HG03460 (cell line): ENCODE data around the gene RGCC.

ENCODE experiments used
- ATAC-seq: cut with Tn5 transposase; IDR thresholded peaks from one replicate; pipeline ENCODE4 v1.9.1; 2021; ENCODE audit not compliant: unreplicated experiment

RGCC gene

DNA sequence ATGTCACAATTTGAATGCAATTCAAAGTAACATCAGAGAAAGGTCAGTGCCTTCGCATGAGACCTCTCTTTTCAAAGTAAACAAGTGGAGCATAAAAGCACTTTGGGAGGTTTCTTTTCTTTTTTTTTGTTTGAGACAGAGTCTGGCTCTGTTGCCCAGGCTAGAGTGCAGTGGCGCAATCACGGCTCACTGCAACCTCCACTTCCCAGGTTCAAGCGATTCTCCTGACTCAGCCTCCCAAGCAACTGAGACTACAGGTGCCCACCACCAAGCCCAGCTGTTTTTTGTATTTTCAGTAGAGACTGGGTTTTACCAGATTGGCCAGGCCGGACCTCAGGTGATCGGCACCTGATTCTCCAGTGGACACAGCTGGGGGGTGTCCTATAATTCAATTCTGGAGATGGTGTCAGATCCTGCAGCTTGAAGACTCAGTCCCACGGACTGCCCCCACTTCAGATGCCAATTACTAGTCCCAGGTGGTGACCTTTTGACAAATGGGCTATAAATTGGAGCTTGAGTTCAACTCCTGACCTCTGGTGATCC lies 57.6 kb downstream of the RGCC start:
- ATAC-seq, result no peak

- no peak for ATAC-seq
Measured at GRCh38 chr13:41515491-41516139, 58.3 kb downstream of the RGCC start.

DNA sequence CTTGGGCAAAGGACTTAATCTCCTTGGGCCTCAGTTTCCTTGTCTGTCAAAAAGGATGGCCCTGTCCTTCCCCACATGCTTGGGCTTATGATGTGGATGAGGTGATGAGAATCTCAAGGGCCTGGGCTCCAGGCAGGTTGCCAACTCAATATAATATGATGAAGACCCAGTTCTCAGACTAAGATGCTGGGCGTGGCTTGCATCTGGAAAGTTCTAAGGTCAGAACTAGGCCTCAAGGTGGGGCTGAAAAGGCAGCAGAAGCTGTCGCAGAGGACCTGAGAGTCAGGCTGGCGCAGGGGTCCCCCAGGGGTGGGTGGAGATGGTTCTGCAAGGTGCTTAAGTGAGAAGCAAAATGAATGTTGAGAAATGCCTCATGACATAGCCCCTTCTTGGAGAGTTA lies 58.8 kb downstream of the RGCC start:
- no peak for ATAC-seq

DNA sequence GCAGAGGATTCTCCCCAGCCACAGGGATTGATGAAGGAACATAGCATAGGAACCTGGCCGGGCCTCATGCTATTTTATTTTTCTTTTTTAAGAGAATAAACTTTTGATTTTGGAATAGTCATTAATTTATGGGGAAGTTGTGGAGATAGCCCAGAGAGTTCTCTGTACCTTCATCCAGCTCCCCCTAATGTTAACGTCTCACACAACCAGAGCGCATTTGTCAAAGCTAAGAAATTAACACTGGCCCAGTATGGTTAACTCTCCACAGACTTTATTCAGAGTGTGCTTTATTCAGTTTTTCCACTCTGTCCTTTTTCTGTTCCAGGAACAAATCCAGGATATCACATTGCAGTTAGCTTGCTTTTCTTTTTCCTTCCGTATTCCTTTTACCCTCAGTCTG lies 59.4 kb downstream of the RGCC start:
- no peak for ATAC-seq

DNA sequence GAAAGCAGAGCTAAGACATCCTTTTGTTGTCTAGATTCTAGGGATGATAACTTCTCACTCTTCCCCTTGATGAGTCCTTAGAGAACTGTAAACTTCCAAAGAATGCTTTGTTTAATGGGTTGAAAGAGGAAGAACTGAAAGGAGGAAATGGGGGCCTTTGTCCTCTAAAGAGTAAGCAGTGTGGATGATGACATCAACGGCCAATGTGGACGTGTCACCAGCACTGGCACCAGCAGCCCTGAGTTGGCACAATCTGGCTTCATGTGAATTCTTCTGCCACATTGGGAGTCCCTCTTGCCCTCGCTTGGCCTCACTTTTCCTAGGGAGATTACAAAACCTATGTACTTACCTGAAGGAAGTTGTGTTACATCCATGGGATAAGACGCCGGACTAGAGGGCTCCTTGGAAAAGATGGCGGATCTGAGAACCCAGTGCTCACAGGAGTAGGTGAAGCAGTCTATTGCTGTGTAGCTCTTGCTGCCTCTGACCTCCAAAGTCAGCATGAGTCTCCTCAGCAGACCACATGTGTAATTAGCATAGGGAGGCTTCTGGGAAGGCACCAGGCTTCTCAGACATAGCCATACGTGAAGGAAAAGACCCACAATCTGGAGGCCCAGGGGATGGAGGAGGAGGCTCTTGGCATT lies 62.8 kb downstream of the RGCC start:
- no peak for ATAC-seq
